Panc1 (cell line): ENCODE measurements around the gene PITRM1.

Experiments
- CTCF ChIP-seq: fragments of 450-650 bp; IDR thresholded peaks from 2 replicates; pipeline ENCODE4 v1.5.1; 2017; ENCODE audit warnings: mild to moderate bottlenecking
- POLR2AphosphoS5 ChIP-seq: IDR thresholded peaks from 2 replicates; pipeline ENCODE4 v1.6.1; 2012; ENCODE audit warnings: mild to moderate bottlenecking, low read depth, low read length, moderate library complexity
- REST ChIP-seq, 2 experiments: IDR thresholded peaks; 2 replicates each; pipeline ENCODE4 v1.6.1; 2011 to 2012; ENCODE audit warnings: low read depth in 2 of 2, control low read depth in 1 of 2, low read length in 1 of 2, mild to moderate bottlenecking in 1 of 2, moderate library complexity in 1 of 2; ENCODE audit not compliant: insufficient read depth in 1 of 2
- SIN3A ChIP-seq: IDR thresholded peaks from 2 replicates; pipeline ENCODE4 v1.6.1; 2012; ENCODE audit warnings: low read depth, mild to moderate bottlenecking, low read length, moderate library complexity, borderline replicate concordance; ENCODE audit not compliant: insufficient read depth
- TCF7L2 ChIP-seq: IDR thresholded peaks from 2 replicates; pipeline ENCODE4 v1.6.1; 2011; ENCODE audit warnings: mild to moderate bottlenecking, low read depth, low read length, inconsistent platforms

- TF ChIP-seq CTCF (no peak), SIN3A (no peak), REST (IDR thresholded peaks at IDR 0.05; ENCODE audit: insufficient read depth in 1 of 2, low read depth in 2 of 2, low read length in 1 of 2) (no peak), POLR2AphosphoS5 (no peak), TCF7L2 (no peak)
These were observed 4.8 kb downstream of the PITRM1 start for GRCh38 chr10:3167611-3168330.
